Endothelial cell of umbilical vein (primary cell): ENCODE measurements around the gene LARGE1. TPM values are rescaled to one million over a fixed set of nuclear protein-coding genes. Genes with fewer than 3 reads are reported as not detected.

ENCODE experiments used
- BruUV-seq: library from RNA; stranded (reverse); fragments of 400-500 nt; replicated peaks from 2 replicates; lab custom pipeline; 2021; lab: Mats Ljungman, UMichigan
- CTCF ChIA-PET: fragments of 300-600, 350-600 bp; sonication (Branson Sonifier 250); formaldehyde crosslinking; loops from one replicate; lab custom pipeline; 2021; ENCODE audit warnings: antibody characterized with exemption, inconsistent platforms; lab: Charles Lee
- POLR2A ChIA-PET: fragments of 300-600, 350-600 bp; sonication (Branson Sonifier 250); formaldehyde crosslinking; loops from one replicate; lab custom pipeline; 2021; ENCODE audit warnings: antibody characterized with exemption, inconsistent platforms; lab: Charles Lee
- DNase-seq: peaks from one replicate; pipeline ENCODE4 v3.0.0-alpha.2; 2011; ENCODE audit warnings: low read depth, low spot score
- FAIRE-seq: peaks from 2 replicates; lab custom pipeline; 2011; peaks lifted over from hg19 to GRCh38; lab: Jason Lieb, UNC
- H2AFZ ChIP-seq: 2 replicates; pipeline ENCODE4 v1.6.0; 2012; ENCODE audit warnings: low read depth, low read length, control low read depth, inconsistent platforms
- H3K27ac ChIP-seq: 2 replicates; pipeline ENCODE4 v1.5.1; 2011; ENCODE audit warnings: low read depth, mild to moderate bottlenecking, control low read depth, low read length, moderate library complexity; ENCODE audit not compliant: insufficient read depth
- H3K27me3 ChIP-seq, 2 experiments: 2 replicates each; pipeline versions ENCODE4 v1.6.0 to v1.6.1; 2011; ENCODE audit warnings: low read length in 2 of 2, mixed read lengths in 1 of 2; ENCODE audit not compliant: control insufficient read depth in 2 of 2, insufficient read depth in 2 of 2
- H3K36me3 ChIP-seq, 2 experiments: 2 replicates in 1 of 2; 3 replicates in 1 of 2; pipeline ENCODE4 v1.5.1; 2011; ENCODE audit warnings: low read length in 2 of 2, mild to moderate bottlenecking in 1 of 2, moderate library complexity in 1 of 2; ENCODE audit not compliant: control insufficient read depth in 2 of 2, insufficient read depth in 2 of 2; ENCODE audit errors: extremely low read depth in 1 of 2
- H3K4me1 ChIP-seq: 3 replicates; pipeline ENCODE4 v1.5.1; 2011; ENCODE audit warnings: mild to moderate bottlenecking, low read length; ENCODE audit not compliant: control insufficient read depth, insufficient read depth; ENCODE audit errors: extremely low read depth
- H3K4me2 ChIP-seq: 2 replicates; pipeline ENCODE4 v1.6.1; 2011; ENCODE audit warnings: low read length, control low read depth, mixed read lengths; ENCODE audit not compliant: insufficient read depth
- H3K4me3 ChIP-seq, 3 experiments: fragments of 200-600 bp in 1 of 3; sonication (generic), shearing (Covaris generic) in 1 of 3; replicated peaks in 1 of 3; 2 replicates each; pipeline ENCODE4 v1.5.1; 2011 to 2016; ENCODE audit warnings: control low read depth in 3 of 3, low read length in 3 of 3, mild to moderate bottlenecking in 2 of 3, inconsistent platforms in 1 of 3, low read depth in 1 of 3, moderate library complexity in 1 of 3; ENCODE audit not compliant: insufficient read depth in 1 of 3
- H3K79me2 ChIP-seq: 2 replicates; pipeline ENCODE4 v1.6.0; 2012; ENCODE audit warnings: low read length, inconsistent platforms; ENCODE audit not compliant: control insufficient read depth, insufficient read depth
- H3K9ac ChIP-seq: replicated peaks from 2 replicates; pipeline ENCODE3; 2011; ENCODE audit warnings: low read length, control low read depth; ENCODE audit not compliant: insufficient read depth; ENCODE audit errors: extremely low read depth
- H3K9me1 ChIP-seq: replicated peaks from 3 replicates; pipeline ENCODE4 v1.6.0; 2011; ENCODE audit warnings: mild to moderate bottlenecking, low read length; ENCODE audit not compliant: control insufficient read depth, insufficient read depth; ENCODE audit errors: extremely low read depth
- H3K9me3 ChIP-seq: replicated peaks from 2 replicates; pipeline ENCODE4 v1.5.1; 2012; ENCODE audit warnings: low read length, inconsistent platforms; ENCODE audit not compliant: control insufficient read depth, insufficient read depth
- H4K20me1 ChIP-seq: replicated peaks from 2 replicates; pipeline ENCODE3; 2011; ENCODE audit warnings: mild to moderate bottlenecking, low read length; ENCODE audit not compliant: control insufficient read depth, insufficient read depth; ENCODE audit errors: extremely low read depth
- CTCF ChIP-seq, 2 donors: IDR thresholded peaks; 1 replicate in 1 of 2; 2 replicates in 1 of 2; pipeline ENCODE4 v1.5.1; 2011; ENCODE audit warnings: low read length in 2 of 2, mild to moderate bottlenecking in 2 of 2, moderate library complexity in 2 of 2, control low read depth in 1 of 2, inconsistent platforms in 1 of 2, low read depth in 1 of 2; ENCODE audit not compliant: insufficient read depth in 1 of 2; ENCODE audit errors: extremely low read depth in 1 of 2
- EZH2 ChIP-seq: IDR thresholded peaks from 2 replicates; pipeline ENCODE4 v1.6.1; 2012; ENCODE audit warnings: borderline replicate concordance, low read depth, mild to moderate bottlenecking, moderate library complexity, low read length, inconsistent platforms; ENCODE audit not compliant: severe bottlenecking
- FOS ChIP-seq: IDR thresholded peaks from 2 replicates; pipeline ENCODE4 v1.6.1; 2011; ENCODE audit warnings: mild to moderate bottlenecking, low read length, moderate library complexity, borderline replicate concordance; ENCODE audit not compliant: insufficient read depth
- GATA2 ChIP-seq: IDR thresholded peaks from 2 replicates; pipeline ENCODE4 v1.7.0; 2011; ENCODE audit warnings: low read depth, mild to moderate bottlenecking, moderate library complexity, mixed read lengths, low read length; ENCODE audit not compliant: insufficient read length, insufficient read depth
- JUN ChIP-seq: IDR thresholded peaks from 2 replicates; pipeline ENCODE4 v1.6.1; 2011; ENCODE audit warnings: borderline replicate concordance, low read depth; ENCODE audit not compliant: insufficient read length, insufficient read depth
- MAX ChIP-seq: IDR thresholded peaks from 2 replicates; pipeline ENCODE4 v1.6.1; 2011; ENCODE audit not compliant: insufficient read depth, insufficient read length
- MYC ChIP-seq: IDR thresholded peaks from one replicate; pipeline ENCODE4 v1.6.1; 2011; ENCODE audit warnings: mild to moderate bottlenecking, low read depth, low read length
- POLR2A ChIP-seq: IDR thresholded peaks from 2 replicates; pipeline ENCODE4 v1.6.1; 2012; ENCODE audit warnings: low read depth, mild to moderate bottlenecking, control low read depth, low read length
- POLR2AphosphoS5 ChIP-seq: IDR thresholded peaks from 2 replicates; pipeline ENCODE4 v1.6.1; 2012; ENCODE audit warnings: low read depth, mild to moderate bottlenecking, control low read depth, low read length, moderate library complexity; ENCODE audit not compliant: insufficient read depth
- dilution Hi-C: fragments of 300-500 bp; cut with MboI; formaldehyde crosslinking; loops from one replicate; pipeline ENCODE4 v1.15.0; 2019; ENCODE audit warnings: low sequenced_read_pairs; ENCODE audit not compliant: extremely low pct_ligation_motif_present
- intact Hi-C: fragments of 100-400 bp; cut with micrococcal nuclease; formaldehyde crosslinking; loops from one replicate; pipeline ENCODE4 v1.10.0; 2022
- polyA plus RNA-seq, 4 experiments: library from polyadenylated mRNA; depleted of rRNA in 3 of 4; stranded (reverse) in 3 of 4; unstranded in 1 of 4; fragments of >200 nt; gene quantifications; 2 replicates each; pipeline versions ENCODE4 v1.2.1 to v1.2.3, GENCODE V29; 2011 to 2012; ENCODE audit warnings: missing spikeins in 1 of 4
- total RNA-seq: library from RNA; stranded (reverse); gene quantifications from 2 replicates; pipeline ENCODE4 v1.2.3, GENCODE V29; 2021

The LARGE1 gene
- total and polyA plus RNA-seq, 2 donors (not counting 3 experiments of a cell fraction or from before 2014, with no cell fraction given): 0.95 to 4.4 TPM

GRCh38 chr22:33418484-33418883 is 501.8 kb downstream of the LARGE1 start:
- Histone ChIP-seq H3K27me3 (no peaks in the 10 kb centered on the region), H3K79me2 (no peaks in the 10 kb centered on the region), H3K4me2 (no peak overlapping the region), H3K27ac (no peak overlapping the region), H3K4me3 (no peak overlapping the region), H3K9me3 (peaks cover 12% of the 10 kb centered on the region), H3K4me1 (no peaks in the 10 kb centered on the region), H3K9ac (no peak overlapping the region), H2AFZ (no peak overlapping the region), H3K36me3 (no peaks in the 10 kb centered on the region), H4K20me1 (no peaks in the 10 kb centered on the region), H3K9me1 (no peaks in the 10 kb centered on the region)
- CTCF ChIA-PET: no interaction called here
- BruUV-seq: no TSS peak
- intact Hi-C loops: no loop called here
- dilution Hi-C loops: no loop called here
- DNase-seq (no peak), FAIRE-seq (no peak)
- POLR2A ChIA-PET: no interaction called here
- TF ChIP-seq JUN: no peak
- no peak for TF ChIP-seq POLR2AphosphoS5
- TF ChIP-seq MYC: no peak
- no peak for TF ChIP-seq MAX
- TF ChIP-seq FOS: no peak
- TF ChIP-seq GATA2: no peak
- TF ChIP-seq EZH2: no peak
- no peak for TF ChIP-seq POLR2A
- TF ChIP-seq CTCF (IDR thresholded peaks at IDR 0.05; ENCODE audit: extremely low read depth in 1 of 2, insufficient read depth in 1 of 2, low read depth in 1 of 2, low read length in 2 of 2): no peak
